ENCODE measurements around the gene LASP1NB.

The LASP1NB gene

GRCh38 chr17:38925263-38925995, at the start of gene LASP1NB:
TSS of gene LASP1NB (plus strand) at chr17:38925614.
- DNase-seq (ENCODE audit: low read depth), result no peak
- H3K4me3 ChIP-seq (ENCODE audit: low read depth, low read length), result no peak within 1 kb of the TSS
- no peak for TF ChIP-seq CTCF (IDR thresholded peaks at IDR 0.05; ENCODE audit: control insufficient read depth, extremely low read depth, insufficient read depth)

- no peak for TF ChIP-seq CTCF (IDR thresholded peaks at IDR 0.05; ENCODE audit: control insufficient read depth, extremely low read depth, insufficient read depth)
Measured at GRCh38 chr17:38877130-38877851, 48.1 kb upstream of the LASP1NB start.

GRCh38 chr17:38879878-38880665, 45.3 kb upstream of the LASP1NB start:
- DNase-seq (ENCODE audit: low read depth), result no peak
- H3K4me3 ChIP-seq (ENCODE audit: low read depth, low read length), result no peak overlapping the region
- no peak for TF ChIP-seq CTCF (IDR thresholded peaks at IDR 0.05; ENCODE audit: control insufficient read depth, extremely low read depth, insufficient read depth)

More at GRCh38 chr17:38877130-38877851, 48.1 kb upstream of the LASP1NB start:
- no peak for DNase-seq (ENCODE audit: low read depth)
- H3K4me3 ChIP-seq (ENCODE audit: low read depth, low read length), result no peak overlapping the region

- TF ChIP-seq CTCF (IDR thresholded peaks at IDR 0.05; ENCODE audit: control insufficient read depth, extremely low read depth, insufficient read depth), result no peak
- no peak for DNase-seq (ENCODE audit: low read depth)
- no peak overlapping the region for H3K4me3 ChIP-seq (ENCODE audit: low read depth, low read length)
Measured at GRCh38 chr17:38881600-38882191, 43.7 kb upstream of the LASP1NB start.

GRCh38 chr17:38882870-38883269, 42.5 kb upstream of the LASP1NB start:
- H3K4me3 ChIP-seq (ENCODE audit: low read depth, low read length), result no peak overlapping the region
- DNase-seq (ENCODE audit: low read depth), result no peak
- TF ChIP-seq CTCF (IDR thresholded peaks at IDR 0.05; ENCODE audit: control insufficient read depth, extremely low read depth, insufficient read depth), result no peak

GRCh38 chr17:38883592-38884526, 41.6 kb upstream of the LASP1NB start:
- DNase-seq (ENCODE audit: low read depth), result no peak
- TF ChIP-seq CTCF (IDR thresholded peaks at IDR 0.05; ENCODE audit: control insufficient read depth, extremely low read depth, insufficient read depth), result no peak
- H3K4me3 ChIP-seq (ENCODE audit: low read depth, low read length), result no peak overlapping the region

All from LNCaP clone FGC (cell line).